Loucy (cell line): ENCODE data around the gene GIMAP4.

Experiments used
- EZH2phosphoT487 ChIP-seq: fragments of 200-600 bp; IDR thresholded peaks from 2 replicates; pipeline ENCODE4 v1.6.1; 2018; ENCODE audit warnings: antibody characterized with exemption, mild to moderate bottlenecking, moderate library complexity, borderline replicate concordance
- TF ChIP-seq, protein P1 (sequence below): fragments of 200-600 bp; sonication (generic); conservative IDR thresholded peaks from 2 replicates; pipeline ENCODE4 v1.5.1; 2014; ENCODE audit warnings: mild to moderate bottlenecking, antibody characterized with exemption, low read length

- TF ChIP-seq, protein P1, sequence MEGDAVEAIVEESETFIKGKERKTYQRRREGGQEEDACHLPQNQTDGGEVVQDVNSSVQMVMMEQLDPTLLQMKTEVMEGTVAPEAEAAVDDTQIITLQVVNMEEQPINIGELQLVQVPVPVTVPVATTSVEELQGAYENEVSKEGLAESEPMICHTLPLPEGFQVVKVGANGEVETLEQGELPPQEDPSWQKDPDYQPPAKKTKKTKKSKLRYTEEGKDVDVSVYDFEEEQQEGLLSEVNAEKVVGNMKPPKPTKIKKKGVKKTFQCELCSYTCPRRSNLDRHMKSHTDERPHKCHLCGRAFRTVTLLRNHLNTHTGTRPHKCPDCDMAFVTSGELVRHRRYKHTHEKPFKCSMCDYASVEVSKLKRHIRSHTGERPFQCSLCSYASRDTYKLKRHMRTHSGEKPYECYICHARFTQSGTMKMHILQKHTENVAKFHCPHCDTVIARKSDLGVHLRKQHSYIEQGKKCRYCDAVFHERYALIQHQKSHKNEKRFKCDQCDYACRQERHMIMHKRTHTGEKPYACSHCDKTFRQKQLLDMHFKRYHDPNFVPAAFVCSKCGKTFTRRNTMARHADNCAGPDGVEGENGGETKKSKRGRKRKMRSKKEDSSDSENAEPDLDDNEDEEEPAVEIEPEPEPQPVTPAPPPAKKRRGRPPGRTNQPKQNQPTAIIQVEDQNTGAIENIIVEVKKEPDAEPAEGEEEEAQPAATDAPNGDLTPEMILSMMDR: no peak
- TF ChIP-seq EZH2phosphoT487: no peak
Measured at GRCh38 chr7:150585199-150585598, 18.0 kb downstream of the GIMAP4 start.
